Cerebellar nuclear complex (tissue), 1 donor: Measurements from ENCODE around the gene PLCL1.

Experiments used
- DNase-seq, 2 experiments: peaks; one replicate each; lab custom pipeline; 2025; lab: John Stamatoyannopoulos, UW

Gene PLCL1

DNA sequence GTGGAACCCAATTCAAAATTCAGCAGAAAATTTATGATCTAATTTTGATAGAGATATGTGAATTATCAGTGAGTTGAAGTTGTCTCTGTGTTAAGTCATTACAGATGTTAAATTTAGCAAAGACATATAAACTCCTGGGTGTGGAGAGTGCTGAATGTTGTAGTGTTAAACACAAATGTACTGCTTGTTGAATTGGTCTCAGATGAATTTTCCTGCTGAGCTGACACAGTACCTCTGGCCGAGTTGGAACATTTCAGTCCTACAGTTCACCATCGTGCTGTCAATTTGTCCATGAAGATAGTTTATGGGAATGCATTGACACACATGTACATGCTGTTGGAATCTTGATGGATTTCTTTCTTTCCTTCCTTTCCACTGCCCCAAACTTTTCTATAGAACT is 255.9 kb downstream of the PLCL1 start:
- DNase-seq = no peak

DNA sequence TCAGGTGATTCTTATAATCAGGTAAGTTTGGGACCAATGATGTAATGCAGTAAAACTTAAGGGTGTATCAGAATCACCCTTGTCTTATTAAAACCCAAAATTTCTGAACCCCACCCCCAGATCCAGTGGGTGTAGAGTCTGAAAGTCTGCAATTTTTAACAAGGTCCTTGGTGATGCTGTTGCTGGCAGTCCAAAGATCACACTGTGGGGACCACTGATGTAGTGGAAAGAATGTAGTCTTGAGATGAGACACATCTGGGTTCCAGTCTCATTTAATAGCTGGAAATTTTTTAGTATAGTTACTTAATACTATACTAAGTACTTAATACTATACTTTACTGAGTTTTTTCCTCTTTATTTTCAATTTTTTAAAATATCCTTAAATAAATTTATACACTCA is 258.4 kb downstream of the PLCL1 start:
- DNase-seq = no peak

DNA sequence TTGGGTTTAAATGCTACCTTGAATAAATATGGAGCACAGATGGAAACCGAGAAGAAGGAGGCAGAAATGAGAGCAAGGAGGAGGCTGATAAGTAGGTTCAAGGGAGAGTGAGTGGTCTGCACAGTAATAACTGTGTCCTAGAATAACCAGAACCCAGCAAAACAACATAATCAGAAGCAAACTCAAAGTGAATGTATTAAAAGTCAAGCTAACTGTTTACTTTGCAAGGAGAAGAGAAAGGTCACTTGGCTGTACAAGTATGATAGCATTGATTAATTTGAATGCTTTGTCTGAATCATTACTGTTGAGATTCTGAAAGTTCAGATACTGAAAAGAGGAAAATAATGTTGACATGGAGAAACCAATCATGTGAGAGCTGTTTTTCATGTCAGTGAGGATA is 258.8 kb downstream of the PLCL1 start:
- DNase-seq = no peak

DNA sequence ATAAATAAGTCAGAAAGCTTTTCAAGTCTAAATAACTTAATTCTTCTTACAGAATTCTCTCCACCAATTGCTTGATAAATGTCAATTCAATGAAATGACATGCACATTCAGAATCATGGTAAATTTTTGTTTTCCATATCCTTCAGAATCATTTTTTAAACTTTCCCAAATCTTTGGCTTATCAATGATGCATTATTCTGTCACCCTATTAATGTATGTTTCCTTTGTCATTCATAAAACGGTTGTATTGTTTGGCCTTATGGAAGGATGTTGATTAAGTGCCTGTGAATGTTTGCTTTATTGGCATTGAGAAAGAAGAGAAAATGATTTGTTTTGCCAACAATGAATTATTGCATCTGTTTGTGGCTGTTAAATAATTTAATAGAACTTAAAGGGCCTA is 260.9 kb downstream of the PLCL1 start:
- DNase-seq = no peak

DNA sequence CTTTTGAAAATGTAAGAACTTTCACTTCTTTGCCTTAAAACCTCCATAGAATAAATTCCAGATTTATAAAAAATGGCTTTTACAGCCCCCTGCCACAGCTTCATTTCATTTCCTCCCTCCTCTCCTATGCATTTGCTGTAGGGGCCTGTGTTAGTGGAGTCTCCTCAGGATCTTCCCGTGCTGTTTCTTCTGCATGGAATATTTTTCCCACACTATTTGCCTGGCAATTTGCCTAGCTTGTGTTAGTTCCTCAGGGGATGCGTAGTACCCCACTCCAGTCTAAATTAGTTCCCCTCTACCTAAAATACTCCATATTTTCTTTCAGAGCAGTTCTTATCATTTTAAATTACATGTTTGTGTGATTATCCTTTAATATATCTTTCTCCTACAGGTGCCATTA is 262.2 kb downstream of the PLCL1 start:
- no peak for DNase-seq

DNA sequence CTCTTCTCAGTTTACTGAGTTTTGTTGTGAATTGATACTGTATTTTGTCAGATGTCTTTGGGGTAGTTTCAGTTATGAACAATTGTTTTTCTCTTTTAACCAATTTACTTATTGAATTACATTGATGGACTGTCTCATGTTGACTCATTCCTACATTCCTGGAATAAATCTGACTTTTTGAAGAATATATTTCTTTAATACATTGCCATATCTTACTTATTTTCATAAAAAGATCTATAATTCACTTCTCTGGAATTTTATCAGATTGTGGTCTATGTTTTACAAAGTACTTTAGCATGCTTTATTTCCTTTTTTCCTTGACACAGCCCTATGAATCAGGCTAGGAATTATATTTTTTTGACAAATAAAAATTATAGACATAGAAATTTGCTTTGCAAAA is 268.3 kb downstream of the PLCL1 start:
- DNase-seq = no peak

DNA sequence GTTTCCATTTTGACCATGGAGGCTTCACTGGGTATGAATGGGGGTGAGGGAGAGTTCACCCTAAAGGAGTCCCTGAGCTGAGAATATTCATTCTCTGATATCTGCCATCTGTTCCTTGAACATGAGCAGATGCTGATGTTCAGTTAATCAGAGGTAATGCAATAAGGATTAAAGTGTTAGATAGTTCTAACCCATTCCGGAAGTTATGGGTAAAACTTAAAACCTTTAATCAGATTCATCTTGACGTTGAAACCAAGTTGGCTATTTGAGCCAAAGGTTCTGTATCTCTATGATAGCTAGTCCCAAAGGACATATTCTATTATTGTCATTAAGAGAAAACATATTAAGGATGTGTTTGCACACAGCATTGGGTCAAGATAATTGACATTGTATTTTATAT is 268.9 kb downstream of the PLCL1 start:
- DNase-seq = no peak

DNA sequence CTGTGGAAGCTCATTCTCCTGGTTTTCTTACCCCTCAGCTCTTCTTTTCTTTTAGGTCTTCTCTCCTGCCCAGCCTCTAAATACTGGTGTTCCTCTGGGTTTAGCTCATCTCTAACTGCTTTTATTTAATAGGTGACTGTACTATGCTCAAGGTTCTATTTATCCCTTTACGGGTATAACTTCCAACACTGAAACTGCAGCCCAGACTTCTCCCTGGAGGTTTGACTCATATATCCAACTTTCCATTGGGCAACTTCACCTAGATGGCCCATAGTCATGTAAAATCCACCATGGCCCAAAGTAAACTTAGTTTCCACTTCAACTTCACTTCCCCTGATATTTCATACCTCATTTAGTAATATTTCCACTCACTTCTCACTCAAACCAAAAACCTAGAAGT is 273.1 kb downstream of the PLCL1 start:
- no peak for DNase-seq

DNA sequence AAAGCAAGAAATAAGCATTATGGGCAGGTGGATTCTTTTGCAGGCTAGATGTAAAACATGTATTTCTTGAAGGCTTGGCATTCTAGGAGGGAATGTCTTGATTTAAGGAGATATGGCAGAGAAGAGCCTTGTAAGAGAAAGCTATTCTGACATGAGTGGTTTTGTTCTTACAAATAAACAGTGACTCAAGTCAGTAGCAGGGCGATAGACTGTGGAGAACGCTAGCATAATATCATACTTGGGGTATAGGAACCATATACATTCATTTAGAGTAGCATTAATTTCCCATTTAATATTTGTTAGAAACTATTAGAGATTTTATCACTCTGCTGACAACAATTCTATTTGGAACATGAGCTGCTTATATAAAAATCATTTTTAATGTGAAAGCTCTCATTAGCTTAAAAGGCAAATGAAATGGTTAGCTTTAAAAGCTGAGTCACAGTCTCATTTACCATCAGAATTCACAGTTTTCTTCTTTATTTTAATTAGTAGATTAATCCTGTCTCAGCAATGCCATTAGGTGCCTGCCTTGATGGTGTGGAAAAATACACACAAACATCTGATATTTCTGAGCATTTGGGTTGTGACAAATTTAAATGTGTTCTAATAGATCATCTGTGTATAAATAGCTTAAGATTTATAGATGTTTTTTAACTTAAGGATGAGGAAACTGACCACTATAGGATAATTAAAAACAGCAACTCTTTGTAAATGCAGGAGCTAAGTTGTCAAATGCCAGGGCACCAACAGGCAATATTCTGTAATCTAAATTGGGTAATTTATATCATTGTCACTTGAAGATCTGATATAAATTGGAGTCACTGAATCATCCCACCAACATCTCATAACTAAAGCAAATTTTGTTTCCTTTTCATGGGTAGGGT is 276.7 kb downstream of the PLCL1 start:
- DNase-seq = no peak

DNA sequence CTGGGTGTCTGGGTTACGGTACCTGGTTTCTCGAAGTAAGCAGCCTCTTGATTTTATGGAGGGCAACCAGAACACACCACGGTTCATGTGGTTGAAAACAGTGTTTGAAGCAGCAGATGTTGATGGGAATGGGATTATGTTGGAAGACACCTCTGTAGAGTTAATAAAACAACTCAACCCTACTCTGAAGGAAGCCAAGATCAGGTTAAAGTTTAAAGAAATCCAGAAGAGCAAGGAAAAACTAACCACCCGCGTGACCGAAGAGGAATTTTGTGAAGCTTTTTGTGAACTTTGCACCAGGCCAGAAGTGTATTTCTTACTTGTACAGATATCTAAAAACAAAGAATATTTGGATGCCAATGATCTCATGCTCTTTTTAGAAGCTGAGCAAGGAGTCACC is 279.8 kb downstream of the PLCL1 start:
- DNase-seq = no peak

DNA sequence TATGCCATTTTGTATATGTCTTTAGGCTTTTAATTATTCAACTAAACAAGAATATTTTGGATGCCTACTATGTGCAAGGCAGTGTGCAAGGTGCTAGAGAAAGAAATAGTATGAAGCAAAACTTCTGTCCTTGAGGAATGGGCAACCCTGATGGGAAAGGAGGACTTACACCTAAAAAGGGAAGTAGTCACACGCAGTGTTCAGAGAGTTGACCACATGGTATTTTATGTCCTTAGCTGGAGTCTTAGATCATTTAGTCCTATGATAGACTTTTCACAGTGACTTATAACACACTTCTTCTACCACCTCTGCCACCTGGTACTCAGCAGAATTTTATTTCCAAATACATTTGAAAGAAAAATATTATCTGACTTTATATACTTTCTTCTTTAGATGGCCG is 291.6 kb downstream of the PLCL1 start:
- DNase-seq = no peak

DNA sequence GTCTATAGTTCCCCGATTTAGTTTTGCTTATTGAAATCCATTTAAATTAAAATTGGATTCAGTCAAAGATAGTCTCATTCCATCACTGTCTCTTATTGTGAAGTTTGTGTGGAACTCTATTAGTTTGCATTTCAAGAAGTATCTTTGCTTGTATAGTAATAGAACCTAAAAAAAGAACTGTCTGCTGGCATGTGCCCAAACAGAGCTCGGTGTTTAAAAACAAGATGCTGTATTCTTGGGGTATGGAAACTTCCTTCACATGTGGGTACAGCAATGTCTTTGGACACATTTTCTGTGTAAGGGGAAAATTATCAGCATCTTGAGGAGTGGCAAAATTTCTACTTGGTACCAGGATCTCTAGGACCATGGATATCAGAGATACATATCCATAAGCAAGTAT is 292.6 kb downstream of the PLCL1 start:
- no peak for DNase-seq

DNA sequence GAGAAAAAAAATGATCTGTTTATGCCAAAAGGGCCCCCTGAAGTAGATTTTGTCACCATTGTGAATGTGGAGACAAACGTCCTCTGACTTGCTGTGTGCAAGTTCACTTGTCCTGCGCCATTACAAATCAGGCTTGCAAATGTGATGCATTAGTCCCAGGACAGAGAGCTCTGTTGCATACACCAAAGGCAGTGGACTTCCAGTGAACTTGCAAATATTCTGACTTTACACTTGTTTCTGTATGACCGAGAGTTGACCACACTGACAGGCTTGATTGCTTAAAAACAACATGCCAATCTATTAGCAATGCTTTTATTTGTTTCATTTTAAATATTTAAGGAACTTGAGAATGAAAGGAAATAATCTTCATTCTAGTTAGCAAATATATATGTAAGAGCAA is 293.2 kb downstream of the PLCL1 start:
- no peak for DNase-seq

DNA sequence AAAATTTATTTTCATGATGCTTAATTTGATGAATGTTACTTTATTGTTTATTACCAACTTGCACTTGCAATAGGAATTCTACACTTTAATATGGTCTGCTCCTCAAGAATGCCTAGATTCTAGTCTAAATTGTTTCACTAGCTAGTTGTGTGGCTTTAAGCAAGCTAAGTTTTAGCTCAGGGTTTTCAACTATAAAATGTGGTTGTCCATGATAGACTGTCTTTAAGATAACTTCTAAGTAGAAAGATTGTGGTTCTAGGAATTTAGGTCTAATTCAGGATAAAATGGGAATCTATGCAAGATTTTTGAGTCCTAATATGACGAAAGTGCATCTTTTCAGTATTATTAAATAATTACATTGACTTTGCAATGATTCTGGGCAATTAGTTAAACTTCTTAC is 294.0 kb downstream of the PLCL1 start:
- DNase-seq = no peak

DNA sequence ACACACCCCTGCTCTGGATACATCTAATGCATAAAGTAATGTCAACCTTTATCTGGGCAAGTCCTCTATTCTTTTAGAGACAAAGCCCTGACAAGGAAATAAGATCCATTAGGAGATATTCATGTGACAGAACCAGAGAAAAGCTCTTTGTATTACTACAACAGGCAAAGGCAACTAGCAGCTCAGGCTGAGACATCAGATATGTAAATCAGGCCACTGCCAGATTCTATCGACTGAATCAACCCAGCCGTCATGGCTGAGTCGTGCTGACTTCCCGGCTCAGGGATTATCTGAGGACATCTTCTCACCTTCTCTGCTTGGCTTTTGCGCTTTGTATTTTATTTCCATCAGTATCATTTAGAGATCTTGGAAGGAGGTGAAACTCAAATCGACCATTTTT is 294.5 kb downstream of the PLCL1 start:
- DNase-seq = no peak

DNA sequence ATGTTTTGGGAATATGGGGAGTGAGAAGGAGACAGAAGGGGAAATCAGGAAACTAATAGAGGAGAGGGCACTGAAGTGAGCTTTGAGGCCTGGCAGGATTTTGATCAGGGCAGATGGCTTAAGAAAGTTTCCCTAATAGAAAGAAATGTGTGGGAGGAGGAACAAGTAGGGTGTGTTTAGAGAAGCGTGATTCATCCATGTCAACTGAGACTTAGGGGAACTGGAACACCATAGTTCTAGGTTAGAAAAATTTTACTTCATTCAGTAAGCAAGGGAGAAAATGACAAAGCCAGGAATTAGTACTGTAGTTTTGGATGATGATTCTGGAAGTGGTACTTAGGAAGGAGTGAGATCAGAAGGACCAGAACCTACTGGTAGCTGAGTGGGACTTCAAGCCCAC is 296.0 kb downstream of the PLCL1 start:
- DNase-seq = no peak

DNA sequence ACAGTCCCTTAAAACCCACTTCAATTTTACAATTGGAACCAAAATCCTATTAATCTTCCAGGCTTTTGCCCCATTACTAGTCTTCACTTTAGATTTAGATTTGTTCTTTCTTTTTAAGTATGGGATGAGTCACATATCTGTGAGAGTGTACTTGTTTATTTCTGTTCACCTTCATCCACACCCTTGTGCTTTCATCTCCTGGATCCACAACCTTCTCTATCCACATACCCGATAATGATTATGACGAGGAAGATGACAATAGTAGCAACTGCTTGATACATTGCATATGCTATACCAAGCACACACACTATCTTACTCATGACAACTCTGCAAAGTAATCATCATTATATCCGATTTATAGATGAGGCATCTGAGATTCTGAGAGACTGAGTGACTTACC is 297.3 kb downstream of the PLCL1 start:
- DNase-seq = no peak

DNA sequence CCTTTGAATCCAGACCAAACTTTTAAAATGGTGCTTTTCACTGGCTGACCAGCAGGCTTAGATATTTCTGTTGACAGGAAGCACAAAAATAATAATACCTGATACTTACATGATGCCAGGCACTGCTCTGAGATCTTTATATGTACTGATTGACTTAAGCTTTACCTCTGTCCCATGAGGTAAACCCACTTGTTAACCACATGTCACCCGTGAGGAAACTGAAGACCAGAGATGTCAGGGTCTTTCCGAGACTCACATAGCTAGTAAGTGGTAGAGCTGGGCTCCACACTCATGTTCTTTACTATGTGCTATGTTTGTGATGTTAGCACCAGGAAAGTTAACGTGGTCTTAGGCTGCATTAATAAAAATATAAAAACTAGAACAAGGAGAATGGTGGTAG is 297.7 kb downstream of the PLCL1 start:
- no peak for DNase-seq

DNA sequence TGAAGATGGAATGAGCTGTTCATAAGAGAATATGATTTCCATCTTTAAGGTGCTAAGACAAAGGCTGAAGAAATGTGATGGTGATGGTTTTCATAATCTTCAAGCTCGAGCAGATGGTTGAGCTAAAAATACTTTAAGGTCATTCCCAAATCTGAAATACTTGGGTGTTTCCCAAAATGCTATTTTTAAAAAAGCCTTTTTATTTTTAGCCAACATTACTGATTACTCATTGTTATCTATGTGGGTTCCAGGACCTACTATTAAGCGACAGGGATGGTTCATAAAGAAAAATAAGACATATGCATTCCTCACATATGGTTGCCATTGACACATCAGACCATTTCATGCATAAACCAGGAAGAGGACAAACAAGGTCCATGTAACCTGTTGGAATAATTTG is 298.5 kb downstream of the PLCL1 start:
- no peak for DNase-seq

DNA sequence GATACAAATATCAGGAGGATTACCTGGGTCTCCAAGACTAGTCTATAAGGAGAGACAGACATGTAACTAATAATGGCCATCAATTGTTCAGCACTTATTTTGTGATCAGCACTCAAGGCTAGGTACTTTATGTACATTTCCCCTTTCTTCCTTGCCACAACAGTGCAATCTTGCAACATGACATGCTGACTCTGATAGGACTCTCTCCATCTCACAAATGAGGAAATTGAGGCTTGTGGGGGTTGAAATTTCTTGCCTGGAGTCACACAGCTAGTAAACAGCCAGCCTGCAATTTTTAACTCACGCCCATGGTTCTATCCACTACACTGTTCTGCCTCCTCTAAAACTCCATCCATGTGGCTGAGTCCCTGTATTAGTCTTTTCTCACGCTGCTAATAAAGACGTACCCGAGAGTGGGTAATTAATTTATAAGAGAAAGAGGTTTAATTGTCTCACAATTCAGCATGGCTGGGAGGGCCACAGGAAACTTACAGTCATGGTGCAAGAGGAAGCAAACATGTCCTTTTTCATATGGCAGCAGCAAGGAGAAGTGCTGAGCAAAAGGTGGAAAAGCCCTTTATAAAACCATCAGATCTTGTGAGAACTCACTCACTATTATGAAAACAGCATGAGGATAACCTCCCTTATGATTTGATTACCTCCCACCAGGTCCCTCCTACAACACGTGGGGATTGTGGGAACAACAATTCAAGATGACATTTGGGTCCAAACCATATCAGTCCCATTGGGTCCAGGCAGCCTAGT is 302.4 kb downstream of the PLCL1 start:
- no peak for DNase-seq

DNA sequence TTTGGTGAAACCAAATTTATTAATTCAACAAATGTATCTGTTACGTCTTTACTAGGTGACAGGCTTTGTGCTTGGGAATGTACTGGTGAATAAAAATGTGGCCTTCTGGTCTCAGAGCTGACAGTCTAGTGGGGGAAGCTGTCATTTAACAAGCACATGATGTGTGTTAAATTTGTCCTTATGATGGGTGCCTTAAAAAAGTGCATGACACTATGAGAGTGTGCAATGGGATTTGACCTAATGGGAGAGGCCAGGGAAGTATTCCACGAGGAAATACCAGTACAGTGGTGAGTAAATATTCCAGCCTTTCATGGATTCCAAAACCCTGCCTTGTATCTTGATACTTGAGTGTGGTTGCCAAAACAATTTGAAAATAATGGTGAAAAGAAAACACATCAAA is 308.9 kb downstream of the PLCL1 start:
- no peak for DNase-seq

DNA sequence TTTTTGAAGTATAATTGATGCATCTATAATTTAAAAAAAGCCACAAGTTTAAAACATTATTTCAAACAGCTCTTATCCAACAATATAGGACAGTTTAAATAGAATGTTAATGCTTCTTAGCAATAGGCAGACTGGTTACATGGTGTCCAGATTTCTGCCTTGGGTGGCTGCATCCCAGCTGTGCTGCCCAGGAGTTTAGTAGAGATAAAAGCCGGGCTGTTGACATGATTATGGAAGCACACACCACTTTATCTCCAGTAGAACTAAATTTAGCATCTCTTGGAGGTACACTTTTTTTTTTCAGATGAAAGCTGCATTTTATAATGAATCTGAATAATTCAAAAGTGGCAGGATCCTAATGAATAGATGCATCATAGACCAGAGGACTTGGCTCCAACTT is 309.7 kb downstream of the PLCL1 start:
- no peak for DNase-seq

DNA sequence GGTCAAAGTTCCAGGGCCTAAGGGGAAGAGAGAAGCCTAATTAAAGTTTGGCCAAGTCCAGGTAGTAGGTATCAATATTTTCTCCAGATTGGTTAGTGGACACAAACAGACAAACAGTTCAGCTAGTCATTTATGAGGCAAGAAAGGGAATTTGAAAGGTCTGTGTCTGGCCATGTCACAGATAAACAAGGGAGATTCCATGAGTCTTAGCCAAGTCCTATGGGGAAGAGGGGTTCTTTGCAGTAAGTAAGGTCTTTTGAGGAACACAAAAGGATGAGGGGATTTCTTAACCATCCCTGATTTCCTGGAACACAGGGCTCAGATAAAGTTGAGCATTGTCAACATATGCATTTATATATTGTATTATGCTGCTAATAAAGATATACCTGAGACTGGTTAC is 310.8 kb downstream of the PLCL1 start:
- no peak for DNase-seq

DNA sequence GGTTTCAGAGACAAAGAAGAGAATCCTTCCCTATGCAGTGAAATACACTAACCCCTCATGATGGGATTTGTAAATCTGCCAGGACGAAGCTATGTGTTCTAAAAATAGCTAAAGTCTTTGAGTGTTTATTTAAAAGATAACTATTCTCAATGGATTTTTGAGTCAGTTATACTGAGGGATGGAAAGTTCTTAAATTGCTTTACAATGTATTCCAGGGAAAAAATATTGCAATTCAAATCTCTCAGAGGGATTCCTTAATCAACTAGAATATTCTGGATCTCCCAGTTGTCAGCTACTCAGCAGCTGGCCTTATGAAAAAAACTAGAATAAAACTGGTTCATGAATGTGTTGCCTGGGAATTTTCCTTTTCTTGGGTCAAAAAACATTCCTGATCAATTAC is 312.4 kb downstream of the PLCL1 start:
- DNase-seq = no peak
